ENCODE measurements around the gene PTPN12.
"Not testable (repeated sequence)": the region's sequence is repeated elsewhere in the genome, so short reads cannot be mapped to it uniquely, and the experiment has no call there.

The PTPN12 gene

GRCh38 chr7:77651575-77652162 lies 114.6 kb downstream of the PTPN12 start:
- no peaks in the 10 kb centered on the region for H4K20me1 ChIP-seq (ENCODE audit: insufficient read depth)
- no peak overlapping the region for H2AFZ ChIP-seq (ENCODE audit: low read depth)
- no peaks in the 10 kb centered on the region for H3K27me3 ChIP-seq (ENCODE audit: insufficient read depth, low read depth)
- no peaks in the 10 kb centered on the region for H3K79me2 ChIP-seq (ENCODE audit: insufficient read depth, low read depth)
- no peak overlapping the region for H3K9ac ChIP-seq
- H3K4me3 ChIP-seq (IDR thresholded peaks at IDR 0.05; ENCODE audit: insufficient read depth, low read depth, low read length): no peak overlapping the region
- peak; percentile 85 for TF ChIP-seq CTCF (conservative IDR thresholded peaks at IDR 0.05; ENCODE audit: low read depth, low read length)
- H3K36me3 ChIP-seq (ENCODE audit: insufficient read depth): no peaks in the 10 kb centered on the region
- peaks cover 5% of the 10 kb centered on the region for H3K4me1 ChIP-seq (ENCODE audit: low read depth, poor library complexity, severe bottlenecking)
- H3K4me2 ChIP-seq: no peak overlapping the region
- H3K27ac ChIP-seq: no peak overlapping the region

DNA sequence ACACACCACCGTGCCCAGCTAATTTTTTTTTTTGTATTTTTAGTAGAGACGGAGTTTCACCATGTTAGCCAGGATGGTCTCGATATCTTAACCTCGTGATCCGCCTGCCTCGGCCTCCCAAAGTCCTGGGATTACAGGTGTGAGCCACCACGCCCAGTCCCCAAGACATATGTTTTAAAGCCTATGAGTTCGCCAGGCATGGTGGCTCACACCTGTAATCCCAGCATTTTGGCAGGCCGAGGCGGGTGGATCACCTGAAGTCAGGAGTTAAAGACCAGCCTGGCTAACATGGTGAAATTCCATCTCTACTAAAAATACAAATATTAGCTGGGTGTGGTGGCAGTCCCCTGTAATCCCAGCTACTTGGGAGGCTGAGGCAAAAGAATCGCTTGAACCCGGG lies 115.7 kb downstream of the PTPN12 start:
- not testable (repeated sequence) for H3K4me3 ChIP-seq (IDR thresholded peaks at IDR 0.05; ENCODE audit: insufficient read depth, low read depth, low read length); H3K27ac ChIP-seq; H4K20me1 ChIP-seq (ENCODE audit: insufficient read depth); H3K27me3 ChIP-seq (ENCODE audit: insufficient read depth, low read depth); H3K4me1 ChIP-seq (ENCODE audit: low read depth, poor library complexity, severe bottlenecking); H3K79me2 ChIP-seq (ENCODE audit: insufficient read depth, low read depth); H3K9ac ChIP-seq; H3K4me2 ChIP-seq; H3K36me3 ChIP-seq (ENCODE audit: insufficient read depth); H2AFZ ChIP-seq (ENCODE audit: low read depth)

- no peak for TF ChIP-seq CTCF (conservative IDR thresholded peaks at IDR 0.05; ENCODE audit: low read depth, low read length)
- no peak overlapping the region for H3K4me3 ChIP-seq (IDR thresholded peaks at IDR 0.05; ENCODE audit: insufficient read depth, low read depth, low read length)
- H3K4me2 ChIP-seq: no peak overlapping the region
- H3K27ac ChIP-seq: no peak overlapping the region
- no peaks in the 10 kb centered on the region for H3K36me3 ChIP-seq (ENCODE audit: insufficient read depth)
- H4K20me1 ChIP-seq (ENCODE audit: insufficient read depth): no peaks in the 10 kb centered on the region
- H3K9ac ChIP-seq: no peak overlapping the region
- no peaks in the 10 kb centered on the region for H3K27me3 ChIP-seq (ENCODE audit: insufficient read depth, low read depth)
- H3K4me1 ChIP-seq (ENCODE audit: low read depth, poor library complexity, severe bottlenecking): peaks cover 5% of the 10 kb centered on the region
- H2AFZ ChIP-seq (ENCODE audit: low read depth): no peak overlapping the region
- H3K79me2 ChIP-seq (ENCODE audit: insufficient read depth, low read depth): no peaks in the 10 kb centered on the region
Observed at GRCh38 chr7:77653572-77653971, 116.5 kb downstream of the PTPN12 start.

DNA sequence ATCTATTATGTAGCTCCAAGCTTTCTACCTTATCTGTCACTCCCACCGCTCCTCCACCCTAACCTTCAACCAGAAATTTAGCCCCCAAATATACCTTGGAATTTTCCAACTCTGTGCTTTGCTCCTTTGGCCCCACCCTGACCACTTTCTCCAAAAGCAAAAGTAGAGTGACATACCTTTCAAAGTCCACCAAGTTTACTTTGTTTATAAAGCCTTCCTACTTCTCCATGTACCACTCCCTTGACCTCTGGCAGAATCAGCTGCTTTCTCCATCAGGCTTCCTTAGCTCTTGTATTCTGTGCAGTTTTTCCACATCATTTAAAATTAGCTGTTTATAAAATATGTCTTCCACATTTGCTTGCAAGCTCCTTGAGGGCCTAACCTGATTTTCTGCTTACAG lies 118.3 kb downstream of the PTPN12 start:
- Histone ChIP-seq H3K27ac (no peak overlapping the region), H3K27me3 (ENCODE audit: insufficient read depth, low read depth) (no peaks in the 10 kb centered on the region), H4K20me1 (ENCODE audit: insufficient read depth) (no peaks in the 10 kb centered on the region), H3K4me2 (no peak overlapping the region), H2AFZ (ENCODE audit: low read depth) (no peak overlapping the region), H3K79me2 (ENCODE audit: insufficient read depth, low read depth) (no peaks in the 10 kb centered on the region), H3K4me3 (IDR thresholded peaks at IDR 0.05; ENCODE audit: insufficient read depth, low read depth, low read length) (no peak overlapping the region), H3K36me3 (ENCODE audit: insufficient read depth) (no peaks in the 10 kb centered on the region), H3K9ac (no peak overlapping the region), H3K4me1 (ENCODE audit: low read depth, poor library complexity, severe bottlenecking) (peaks cover 5% of the 10 kb centered on the region)
- no peak for TF ChIP-seq CTCF (conservative IDR thresholded peaks at IDR 0.05; ENCODE audit: low read depth, low read length)

GRCh38 chr7:77655836-77656455 lies 118.9 kb downstream of the PTPN12 start:
- Histone ChIP-seq H3K27me3 (ENCODE audit: insufficient read depth, low read depth) (no peaks in the 10 kb centered on the region), H3K27ac (no peak overlapping the region), H3K4me3 (IDR thresholded peaks at IDR 0.05; ENCODE audit: insufficient read depth, low read depth, low read length) (no peak overlapping the region), H3K79me2 (ENCODE audit: insufficient read depth, low read depth) (no peaks in the 10 kb centered on the region), H3K9ac (no peak overlapping the region), H4K20me1 (ENCODE audit: insufficient read depth) (no peaks in the 10 kb centered on the region), H3K4me1 (ENCODE audit: low read depth, poor library complexity, severe bottlenecking) (peaks cover 5% of the 10 kb centered on the region), H2AFZ (ENCODE audit: low read depth) (no peak overlapping the region), H3K4me2 (no peak overlapping the region), H3K36me3 (ENCODE audit: insufficient read depth) (no peaks in the 10 kb centered on the region)
- TF ChIP-seq CTCF (conservative IDR thresholded peaks at IDR 0.05; ENCODE audit: low read depth, low read length): no peak
